22Rv1 (cell line): ENCODE results near the gene STAT4.

Experiments
- H3K27ac ChIP-seq: fragments of 450-650 bp; 2 replicates; pipeline ENCODE4 v1.5.1; 2017
- ZFX ChIP-seq: fragments of 450-650 bp; IDR thresholded peaks from 2 replicates; pipeline ENCODE4 v1.6.1; 2017; ENCODE audit warnings: antibody characterized with exemption, borderline replicate concordance
- TF ChIP-seq, protein P1 (sequence below): fragments of 450-650 bp; IDR thresholded peaks from 2 replicates; pipeline ENCODE4 v1.5.1; 2017; ENCODE audit warnings: mild to moderate bottlenecking

Gene STAT4

DNA sequence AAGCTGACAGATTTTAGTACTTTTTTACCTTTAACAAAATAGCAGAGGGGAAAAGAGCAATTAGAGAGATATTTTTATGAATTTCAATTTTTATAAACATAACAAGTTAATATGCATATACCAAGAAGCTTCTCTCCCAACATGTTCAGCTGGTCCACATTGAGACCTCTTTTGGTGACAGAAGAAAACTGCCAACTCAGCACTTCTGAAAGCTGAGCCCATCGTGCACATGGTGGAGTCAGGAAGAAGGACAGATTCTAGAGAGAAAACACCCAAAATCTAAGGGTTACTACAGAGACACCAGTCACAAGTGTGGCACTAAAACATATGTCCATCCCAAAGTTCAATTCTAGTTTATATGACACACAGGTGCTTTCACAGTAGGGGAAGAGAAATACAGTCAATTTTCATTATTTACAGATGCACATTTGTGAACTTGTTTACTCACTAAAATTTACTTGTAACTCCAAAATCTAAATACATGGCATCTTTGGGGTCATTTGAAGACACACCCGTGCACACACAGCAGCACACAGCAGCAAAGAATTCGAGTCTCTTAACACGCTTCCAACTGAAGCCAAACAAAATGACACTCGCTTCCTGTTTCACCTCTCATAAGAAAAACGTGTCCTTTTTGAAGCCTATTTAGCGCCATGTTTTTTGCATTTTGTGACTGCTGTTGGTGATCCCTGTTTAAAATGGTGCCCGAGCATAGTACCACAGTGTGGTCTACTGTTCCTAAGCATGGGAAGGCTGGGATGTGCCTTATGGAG, 168.3 kb downstream of the STAT4 start:
- H3K27ac ChIP-seq = no peak overlapping the region
- TF ChIP-seq ZFX = no peak
- TF ChIP-seq, protein P1, sequence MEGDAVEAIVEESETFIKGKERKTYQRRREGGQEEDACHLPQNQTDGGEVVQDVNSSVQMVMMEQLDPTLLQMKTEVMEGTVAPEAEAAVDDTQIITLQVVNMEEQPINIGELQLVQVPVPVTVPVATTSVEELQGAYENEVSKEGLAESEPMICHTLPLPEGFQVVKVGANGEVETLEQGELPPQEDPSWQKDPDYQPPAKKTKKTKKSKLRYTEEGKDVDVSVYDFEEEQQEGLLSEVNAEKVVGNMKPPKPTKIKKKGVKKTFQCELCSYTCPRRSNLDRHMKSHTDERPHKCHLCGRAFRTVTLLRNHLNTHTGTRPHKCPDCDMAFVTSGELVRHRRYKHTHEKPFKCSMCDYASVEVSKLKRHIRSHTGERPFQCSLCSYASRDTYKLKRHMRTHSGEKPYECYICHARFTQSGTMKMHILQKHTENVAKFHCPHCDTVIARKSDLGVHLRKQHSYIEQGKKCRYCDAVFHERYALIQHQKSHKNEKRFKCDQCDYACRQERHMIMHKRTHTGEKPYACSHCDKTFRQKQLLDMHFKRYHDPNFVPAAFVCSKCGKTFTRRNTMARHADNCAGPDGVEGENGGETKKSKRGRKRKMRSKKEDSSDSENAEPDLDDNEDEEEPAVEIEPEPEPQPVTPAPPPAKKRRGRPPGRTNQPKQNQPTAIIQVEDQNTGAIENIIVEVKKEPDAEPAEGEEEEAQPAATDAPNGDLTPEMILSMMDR = no peak

DNA sequence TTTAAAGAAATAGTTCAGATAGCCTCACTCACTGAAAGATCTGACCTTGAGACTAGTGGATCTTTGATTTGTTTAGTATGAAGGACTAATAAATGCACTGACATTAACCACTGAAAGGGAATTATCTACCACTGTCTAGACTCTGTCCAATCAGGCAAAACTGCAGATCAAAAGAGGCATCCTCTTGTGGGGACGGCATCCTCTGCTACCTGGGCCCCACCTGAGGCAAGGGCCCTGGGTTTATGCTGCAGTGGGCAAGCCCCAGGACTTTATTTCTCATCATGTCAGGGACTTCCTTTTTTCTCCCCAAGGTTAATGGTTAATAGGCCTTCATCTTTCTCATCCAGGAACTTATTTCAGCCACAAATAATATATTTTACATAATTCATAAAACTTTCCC, 169.1 kb downstream of the STAT4 start:
- no peak overlapping the region for H3K27ac ChIP-seq
- no peak for TF ChIP-seq ZFX
- TF ChIP-seq, protein P1 = no peak

DNA sequence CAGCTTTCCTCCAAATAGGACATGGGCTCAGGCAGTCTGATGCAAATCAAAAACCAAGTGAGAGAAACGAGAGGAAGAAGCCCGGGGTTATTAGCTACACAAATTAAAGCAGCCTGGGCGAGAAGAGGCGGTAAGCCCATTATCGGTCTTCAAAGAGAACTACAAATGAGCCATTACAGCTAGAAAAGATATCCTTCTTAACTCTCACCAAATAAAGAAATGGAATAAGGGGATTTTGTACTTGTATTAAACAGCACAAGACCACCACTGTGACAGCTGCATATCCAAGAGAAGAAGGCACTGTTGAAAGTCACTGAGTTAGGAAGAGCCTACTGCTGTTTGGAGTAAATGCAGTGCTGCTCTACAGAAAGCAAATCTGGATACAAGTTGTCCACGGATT, 169.5 kb downstream of the STAT4 start:
- TF ChIP-seq, protein P1 = no peak
- TF ChIP-seq ZFX = no peak
- H3K27ac ChIP-seq = no peak overlapping the region

DNA sequence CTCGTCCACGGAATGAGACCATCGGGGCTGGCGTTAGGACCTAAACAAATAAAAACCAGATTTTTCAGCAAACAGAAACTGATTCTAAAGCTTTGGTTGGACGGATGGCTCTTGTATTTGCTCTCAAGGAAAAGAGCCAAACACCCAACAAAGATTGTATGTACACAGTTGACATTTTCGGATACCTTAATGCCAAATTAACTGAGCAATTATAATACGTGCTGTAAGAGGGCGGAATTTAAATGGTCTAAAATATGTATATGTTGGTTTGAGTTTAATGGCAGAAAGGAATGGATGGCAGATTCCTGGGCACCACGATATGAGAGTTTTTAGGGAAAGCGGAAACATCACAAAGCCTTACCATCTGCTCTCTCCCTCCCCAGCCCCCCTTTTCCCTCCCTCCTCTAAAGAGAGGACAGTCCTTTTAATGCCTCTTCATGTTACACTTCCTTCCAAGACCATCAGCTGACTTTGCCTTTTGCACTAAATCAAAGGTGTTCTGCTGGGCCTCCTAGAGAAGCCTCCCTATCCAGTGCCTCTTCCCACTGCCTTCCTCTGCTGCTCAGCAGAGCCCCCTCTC, 170.1 kb downstream of the STAT4 start:
- TF ChIP-seq, protein P1 = no peak
- no peak for TF ChIP-seq ZFX
- H3K27ac ChIP-seq = no peak overlapping the region

DNA sequence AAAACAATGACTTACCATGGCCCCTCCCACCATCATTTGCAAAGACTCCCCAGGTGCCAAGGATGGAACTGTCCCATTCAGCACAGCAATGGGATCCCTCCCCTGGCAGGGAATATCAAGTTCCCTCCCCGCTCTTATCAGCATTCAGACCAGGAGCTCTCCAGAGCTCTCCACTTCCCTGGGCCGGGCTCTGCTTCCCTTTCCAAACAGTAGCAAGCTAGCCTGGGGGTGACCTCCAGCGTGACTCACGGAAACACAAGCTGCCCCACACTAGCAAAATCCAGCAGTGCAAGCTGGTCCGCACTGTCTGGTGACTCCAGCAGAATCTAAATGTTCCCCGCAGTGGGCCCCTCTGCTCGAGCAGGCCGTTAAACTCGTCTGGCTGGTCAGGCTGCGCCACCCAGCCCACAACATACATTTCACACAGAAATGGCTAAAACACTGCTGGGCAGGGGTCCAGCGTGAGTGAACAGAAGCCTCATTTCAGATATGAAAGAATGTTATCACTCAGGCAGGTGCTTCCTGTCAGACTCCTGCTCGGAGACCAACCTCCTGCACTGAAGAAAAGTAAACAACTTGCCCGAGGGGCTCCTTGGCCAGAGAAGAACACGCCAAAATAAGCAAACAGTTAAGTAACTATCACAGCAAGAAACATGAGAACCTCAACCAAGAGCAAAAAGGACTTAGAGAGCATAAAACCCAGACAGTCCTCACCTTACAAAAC, 170.7 kb downstream of the STAT4 start:
- TF ChIP-seq ZFX = no peak
- TF ChIP-seq, protein P1 = no peak
- no peak overlapping the region for H3K27ac ChIP-seq
